ENCODE measurements around the gene TMOD4. TPM values are rescaled to one million over a fixed set of nuclear protein-coding genes. Genes with fewer than 3 reads are reported as not detected.

The TMOD4 gene
- total and polyA plus RNA-seq, 2 of the 13 experiments (the other 11 are each of a cell fraction or from before 2014, with no cell fraction given), result 0.66 TPM; not detected in 1

- TF ChIP-seq ZFP91 (CRISPR knock-in tag; IDR thresholded peaks at IDR 0.05; ENCODE audit: borderline replicate concordance) (peak; percentile 68; the same call in 1 of the 2 replicates), MIER3 (CRISPR knock-in tag; IDR thresholded peaks at IDR 0.05; ENCODE audit: borderline replicate concordance) (peak; percentile 85; the same call in 1 of the 2 replicates), SIX1 (CRISPR knock-in tag; IDR thresholded peaks at IDR 0.05; ENCODE audit: borderline replicate concordance) (no peak), ZNF777 (CRISPR knock-in tag; IDR thresholded peaks at IDR 0.05) (0 out of 2 replicates have a peak, but pooled peaks have one; percentile 29), YY1 (IDR thresholded peaks at IDR 0.05; ENCODE audit: insufficient read depth, insufficient replicate concordance, low read depth, low read length) (peak; percentile 92), ZNF678 (CRISPR knock-in tag; IDR thresholded peaks at IDR 0.05) (0 out of 2 replicates have a peak, but pooled peaks have one; percentile 24), PHF20 (CRISPR knock-in tag; IDR thresholded peaks at IDR 0.05) (peak; percentile 97), MTF2 (CRISPR knock-in tag; IDR thresholded peaks at IDR 0.05; ENCODE audit: borderline replicate concordance) (no peak), KDM2A (CRISPR knock-in tag; IDR thresholded peaks at IDR 0.05; ENCODE audit: borderline replicate concordance, low read depth) (peak; percentile 84), PHF8 (CRISPR knock-in tag; IDR thresholded peaks at IDR 0.05) (peak; percentile 86)
- TF ChIP-seq, protein P1, sequence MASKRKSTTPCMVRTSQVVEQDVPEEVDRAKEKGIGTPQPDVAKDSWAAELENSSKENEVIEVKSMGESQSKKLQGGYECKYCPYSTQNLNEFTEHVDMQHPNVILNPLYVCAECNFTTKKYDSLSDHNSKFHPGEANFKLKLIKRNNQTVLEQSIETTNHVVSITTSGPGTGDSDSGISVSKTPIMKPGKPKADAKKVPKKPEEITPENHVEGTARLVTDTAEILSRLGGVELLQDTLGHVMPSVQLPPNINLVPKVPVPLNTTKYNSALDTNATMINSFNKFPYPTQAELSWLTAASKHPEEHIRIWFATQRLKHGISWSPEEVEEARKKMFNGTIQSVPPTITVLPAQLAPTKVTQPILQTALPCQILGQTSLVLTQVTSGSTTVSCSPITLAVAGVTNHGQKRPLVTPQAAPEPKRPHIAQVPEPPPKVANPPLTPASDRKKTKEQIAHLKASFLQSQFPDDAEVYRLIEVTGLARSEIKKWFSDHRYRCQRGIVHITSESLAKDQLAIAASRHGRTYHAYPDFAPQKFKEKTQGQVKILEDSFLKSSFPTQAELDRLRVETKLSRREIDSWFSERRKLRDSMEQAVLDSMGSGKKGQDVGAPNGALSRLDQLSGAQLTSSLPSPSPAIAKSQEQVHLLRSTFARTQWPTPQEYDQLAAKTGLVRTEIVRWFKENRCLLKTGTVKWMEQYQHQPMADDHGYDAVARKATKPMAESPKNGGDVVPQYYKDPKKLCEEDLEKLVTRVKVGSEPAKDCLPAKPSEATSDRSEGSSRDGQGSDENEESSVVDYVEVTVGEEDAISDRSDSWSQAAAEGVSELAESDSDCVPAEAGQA (IDR thresholded peaks at IDR 0.05; ENCODE audit: low read depth), result peak; percentile 67
- TF ChIP-seq, protein P1 (CRISPR knock-in tag; IDR thresholded peaks at IDR 0.05; ENCODE audit: borderline replicate concordance), result no peak; the same call in 1 of the 2 replicates
- TF ChIP-seq, protein P2, sequence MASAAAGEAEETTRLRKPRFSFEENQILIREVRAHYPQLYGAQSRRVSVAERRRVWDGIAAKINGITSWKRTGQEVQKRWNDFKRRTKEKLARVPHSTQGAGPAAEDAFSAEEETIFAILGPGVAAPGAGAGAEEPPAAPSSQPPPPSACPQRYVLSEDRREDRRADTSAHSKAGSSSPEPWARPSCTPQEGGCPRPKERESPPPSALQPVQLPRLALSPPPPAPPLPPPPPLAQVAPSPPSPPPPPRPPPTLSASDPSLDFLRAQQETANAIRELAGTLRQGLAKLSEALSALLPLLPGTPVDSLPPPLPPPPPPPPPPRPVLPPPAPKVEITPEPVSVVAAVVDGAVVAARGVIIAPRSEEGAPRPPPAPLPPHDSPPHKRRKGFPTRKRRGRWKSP (CRISPR knock-in tag; IDR thresholded peaks at IDR 0.05), result peak; percentile 65
- TF ChIP-seq, protein P3, sequence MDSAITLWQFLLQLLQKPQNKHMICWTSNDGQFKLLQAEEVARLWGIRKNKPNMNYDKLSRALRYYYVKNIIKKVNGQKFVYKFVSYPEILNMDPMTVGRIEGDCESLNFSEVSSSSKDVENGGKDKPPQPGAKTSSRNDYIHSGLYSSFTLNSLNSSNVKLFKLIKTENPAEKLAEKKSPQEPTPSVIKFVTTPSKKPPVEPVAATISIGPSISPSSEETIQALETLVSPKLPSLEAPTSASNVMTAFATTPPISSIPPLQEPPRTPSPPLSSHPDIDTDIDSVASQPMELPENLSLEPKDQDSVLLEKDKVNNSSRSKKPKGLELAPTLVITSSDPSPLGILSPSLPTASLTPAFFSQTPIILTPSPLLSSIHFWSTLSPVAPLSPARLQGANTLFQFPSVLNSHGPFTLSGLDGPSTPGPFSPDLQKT (CRISPR knock-in tag; IDR thresholded peaks at IDR 0.05; ENCODE audit: borderline replicate concordance), result peak; percentile 67; the same call in 1 of the 2 replicates
- TF ChIP-seq, protein P4, sequence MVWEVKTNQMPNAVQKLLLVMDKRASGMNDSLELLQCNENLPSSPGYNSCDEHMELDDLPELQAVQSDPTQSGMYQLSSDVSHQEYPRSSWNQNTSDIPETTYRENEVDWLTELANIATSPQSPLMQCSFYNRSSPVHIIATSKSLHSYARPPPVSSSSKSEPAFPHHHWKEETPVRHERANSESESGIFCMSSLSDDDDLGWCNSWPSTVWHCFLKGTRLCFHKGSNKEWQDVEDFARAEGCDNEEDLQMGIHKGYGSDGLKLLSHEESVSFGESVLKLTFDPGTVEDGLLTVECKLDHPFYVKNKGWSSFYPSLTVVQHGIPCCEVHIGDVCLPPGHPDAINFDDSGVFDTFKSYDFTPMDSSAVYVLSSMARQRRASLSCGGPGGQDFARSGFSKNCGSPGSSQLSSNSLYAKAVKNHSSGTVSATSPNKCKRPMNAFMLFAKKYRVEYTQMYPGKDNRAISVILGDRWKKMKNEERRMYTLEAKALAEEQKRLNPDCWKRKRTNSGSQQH (CRISPR knock-in tag; IDR thresholded peaks at IDR 0.05; ENCODE audit: low read depth), result no peak
Observed at GRCh38 chr1:151189637-151190445, 14.1 kb upstream of the TMOD4 start, which contains the start of gene VPS72 (continued).

Measured in HepG2 (cell line).